GM21423 (cell line): ENCODE data around the gene DDC.

Experiments used
- ATAC-seq: cut with Tn5 transposase; IDR thresholded peaks from one replicate; pipeline ENCODE4 v1.9.1; 2021; ENCODE audit warnings: mild to moderate bottlenecking, moderate library complexity; ENCODE audit not compliant: unreplicated experiment

DDC gene

DNA sequence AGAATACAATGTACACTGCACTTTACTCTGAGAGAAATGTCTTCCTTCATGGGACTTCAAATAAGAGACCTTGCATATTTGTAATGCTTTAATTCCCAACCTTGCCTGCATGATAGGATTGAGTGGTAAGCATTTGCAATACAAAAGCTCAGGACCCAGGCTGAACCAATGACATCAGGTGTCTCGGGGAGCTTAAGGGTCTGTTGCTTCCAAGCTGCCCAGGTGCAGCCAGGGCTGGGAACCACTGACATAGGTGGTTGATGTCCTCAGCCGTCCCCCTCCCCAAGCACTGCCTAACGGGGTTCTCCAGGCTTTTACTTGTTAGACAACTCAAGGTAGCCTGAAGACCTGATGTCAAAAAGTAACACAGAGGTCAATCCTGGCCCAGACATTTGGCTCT is 144.2 kb downstream of the DDC start:
- no peak for ATAC-seq

DNA sequence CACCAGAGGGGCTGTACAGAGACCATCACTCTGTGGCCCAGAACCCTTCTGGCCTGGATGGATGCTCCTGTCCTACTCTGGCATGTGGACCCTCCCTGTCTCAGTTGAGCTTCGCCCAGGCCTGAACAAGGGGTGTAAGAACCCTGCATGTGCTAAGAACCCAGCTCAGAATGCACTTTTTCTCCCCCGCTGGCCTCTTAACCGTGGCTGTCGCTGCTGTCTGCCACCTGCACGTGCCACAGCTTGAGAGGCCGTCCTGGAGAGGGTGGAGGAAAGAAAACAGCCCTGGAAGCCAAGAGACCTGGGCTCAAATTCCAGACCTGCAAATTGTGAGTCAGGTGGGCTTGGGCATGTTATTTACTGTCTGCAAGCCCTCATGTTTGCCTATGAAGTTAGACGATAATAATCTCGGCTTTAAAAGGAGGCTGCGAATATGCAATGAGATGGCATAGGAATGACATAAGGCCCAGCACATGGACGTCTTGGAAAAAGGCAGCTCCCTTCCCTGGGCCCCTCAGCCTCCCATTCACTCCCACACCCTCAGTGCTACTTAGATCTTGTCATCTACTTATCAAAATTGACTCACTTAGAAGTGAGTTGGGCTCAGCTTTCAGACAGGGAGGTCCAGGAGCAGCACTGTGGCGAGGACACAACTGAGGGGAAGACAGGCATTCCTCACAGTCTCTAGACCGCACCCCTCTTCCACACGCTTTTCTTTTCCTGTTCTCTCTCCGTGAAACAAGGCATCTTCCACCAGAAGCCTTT is 146.5 kb downstream of the DDC start:
- ATAC-seq = no peak

DNA sequence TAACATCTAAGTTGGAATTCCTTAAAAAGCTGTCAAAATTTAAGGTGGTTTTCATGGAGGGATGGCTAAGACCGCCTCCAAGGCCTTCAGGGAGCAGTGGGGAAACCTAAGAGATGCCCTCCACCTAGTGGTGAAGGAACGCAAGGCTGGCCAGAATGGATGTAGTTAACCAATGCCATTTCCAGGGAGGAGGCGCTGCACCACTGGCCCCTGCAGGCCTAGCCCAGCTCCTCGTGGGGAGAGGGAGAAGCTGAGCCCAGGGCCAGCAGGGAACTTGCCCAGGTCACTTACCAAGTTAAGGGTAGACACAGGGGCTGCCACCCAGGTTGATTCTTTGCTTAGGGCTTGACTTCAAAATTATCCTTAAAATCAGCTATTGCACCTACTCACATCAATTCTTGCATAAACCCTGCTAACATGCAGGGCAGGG is 147.1 kb downstream of the DDC start:
- peak; percentile 84 for ATAC-seq

DNA sequence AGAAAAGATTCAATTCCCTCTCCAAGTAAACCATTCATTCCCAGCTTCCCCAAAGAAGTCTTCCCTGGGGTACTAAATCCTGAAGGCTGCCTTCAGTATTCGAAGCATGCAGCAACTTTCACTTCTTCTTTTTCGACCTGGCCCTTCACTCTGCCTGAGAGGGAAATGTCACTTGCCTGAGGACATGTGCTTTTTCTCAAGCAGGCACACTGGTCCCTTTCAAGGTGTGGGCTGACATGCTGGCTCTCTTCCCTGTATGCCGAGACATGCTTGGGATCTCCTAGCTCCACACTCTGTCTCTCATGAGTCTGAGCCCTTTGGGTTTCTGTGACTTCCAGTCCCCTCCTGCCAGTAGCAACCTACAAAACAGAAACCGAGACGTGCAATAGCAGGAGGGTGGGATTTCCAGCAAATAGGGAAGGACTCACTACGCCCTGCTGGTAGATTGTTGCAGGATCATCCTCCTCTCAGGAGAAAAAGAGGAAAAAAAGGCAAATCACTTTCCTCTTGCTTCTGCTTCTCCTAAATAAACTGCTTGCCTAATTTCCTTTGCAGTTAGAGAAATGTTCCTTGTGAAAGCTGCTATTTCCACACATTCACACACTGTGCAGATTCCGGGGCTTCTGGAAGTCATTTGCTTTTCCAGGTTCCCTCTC is 148.6 kb downstream of the DDC start:
- ATAC-seq = peak; percentile 79

DNA sequence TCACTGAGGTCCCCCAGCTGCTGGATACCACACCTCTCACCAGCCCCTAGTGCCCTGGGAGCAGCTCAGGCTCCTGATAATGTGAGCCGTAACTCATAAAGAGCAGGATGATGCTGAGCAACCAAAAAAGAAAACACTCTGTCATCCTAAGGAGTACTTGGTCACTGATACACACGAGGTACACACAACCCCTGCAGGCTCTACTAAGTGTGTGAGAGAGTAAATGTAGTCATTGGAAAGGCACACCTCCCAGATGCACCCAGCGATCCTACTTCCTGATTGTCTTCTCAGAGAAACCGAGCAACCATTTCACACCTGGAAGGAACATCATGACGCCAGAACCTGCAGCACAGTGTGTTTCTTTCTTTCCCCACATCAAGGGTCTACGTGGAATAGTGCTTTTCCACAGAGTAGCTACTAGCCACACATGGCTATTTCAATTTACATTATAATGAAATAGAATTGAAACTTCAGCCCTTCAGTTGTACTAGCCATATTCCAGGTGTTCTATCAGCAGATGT is 149.3 kb downstream of the DDC start:
- no peak for ATAC-seq

DNA sequence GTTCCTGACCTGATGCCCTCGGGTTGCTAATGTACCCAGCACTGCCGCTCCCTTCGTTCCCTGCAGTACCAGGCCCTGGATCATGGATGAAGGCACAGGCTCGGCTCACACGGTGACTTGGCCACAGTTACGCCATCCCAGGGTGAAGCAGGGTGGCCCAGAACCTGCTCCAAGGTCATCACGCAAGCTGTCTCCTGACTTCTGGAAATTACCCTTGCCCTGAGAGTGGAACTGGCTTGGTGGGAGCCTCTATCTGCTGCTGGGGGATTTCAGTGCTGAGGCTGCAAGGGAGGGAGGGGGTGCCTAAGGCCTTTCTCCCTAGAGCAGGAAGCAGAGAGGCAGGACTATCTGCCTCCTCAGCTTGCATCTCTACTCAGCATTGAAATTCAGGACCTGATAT is 151.6 kb downstream of the DDC start:
- no peak for ATAC-seq

DNA sequence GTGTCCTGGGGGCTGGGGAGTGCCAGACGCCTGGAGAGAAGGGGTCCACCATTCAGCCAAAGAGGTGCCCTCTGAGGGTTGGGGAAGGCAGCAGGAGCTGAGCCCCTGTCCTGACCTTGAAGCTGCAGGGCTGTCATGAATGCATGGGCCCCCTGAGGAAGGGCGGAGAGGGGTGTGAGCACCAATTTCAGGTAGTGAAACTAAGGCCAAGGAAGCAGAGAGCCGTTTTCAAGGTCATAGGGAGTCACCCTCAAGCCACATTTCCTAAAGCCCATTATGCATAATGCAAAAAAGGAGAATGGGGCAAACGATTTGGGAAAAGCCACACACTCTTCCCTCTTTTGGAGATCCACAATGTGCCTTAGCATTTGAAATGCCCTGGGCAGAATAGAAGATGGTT is 152.2 kb downstream of the DDC start:
- no peak for ATAC-seq

DNA sequence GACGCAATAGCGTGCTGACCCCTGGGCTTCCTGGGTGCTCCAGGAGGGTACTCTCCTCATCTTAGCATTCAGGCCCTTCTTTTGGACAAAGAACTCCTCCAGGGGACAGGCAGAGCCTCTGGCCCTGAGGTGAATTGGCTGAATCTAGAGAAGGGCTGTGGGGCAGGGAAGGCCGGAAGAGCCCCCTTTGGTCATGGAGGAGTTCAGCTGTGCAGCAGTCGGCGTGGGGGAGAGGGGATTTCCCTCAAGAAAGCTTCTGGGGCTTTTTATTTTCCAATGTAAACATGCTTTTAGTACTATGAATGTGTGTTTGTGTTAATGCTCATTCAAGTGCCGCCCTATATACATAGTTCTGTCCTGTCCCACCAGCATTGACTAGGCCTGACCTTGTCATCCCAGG is 153.9 kb downstream of the DDC start:
- ATAC-seq = no peak

DNA sequence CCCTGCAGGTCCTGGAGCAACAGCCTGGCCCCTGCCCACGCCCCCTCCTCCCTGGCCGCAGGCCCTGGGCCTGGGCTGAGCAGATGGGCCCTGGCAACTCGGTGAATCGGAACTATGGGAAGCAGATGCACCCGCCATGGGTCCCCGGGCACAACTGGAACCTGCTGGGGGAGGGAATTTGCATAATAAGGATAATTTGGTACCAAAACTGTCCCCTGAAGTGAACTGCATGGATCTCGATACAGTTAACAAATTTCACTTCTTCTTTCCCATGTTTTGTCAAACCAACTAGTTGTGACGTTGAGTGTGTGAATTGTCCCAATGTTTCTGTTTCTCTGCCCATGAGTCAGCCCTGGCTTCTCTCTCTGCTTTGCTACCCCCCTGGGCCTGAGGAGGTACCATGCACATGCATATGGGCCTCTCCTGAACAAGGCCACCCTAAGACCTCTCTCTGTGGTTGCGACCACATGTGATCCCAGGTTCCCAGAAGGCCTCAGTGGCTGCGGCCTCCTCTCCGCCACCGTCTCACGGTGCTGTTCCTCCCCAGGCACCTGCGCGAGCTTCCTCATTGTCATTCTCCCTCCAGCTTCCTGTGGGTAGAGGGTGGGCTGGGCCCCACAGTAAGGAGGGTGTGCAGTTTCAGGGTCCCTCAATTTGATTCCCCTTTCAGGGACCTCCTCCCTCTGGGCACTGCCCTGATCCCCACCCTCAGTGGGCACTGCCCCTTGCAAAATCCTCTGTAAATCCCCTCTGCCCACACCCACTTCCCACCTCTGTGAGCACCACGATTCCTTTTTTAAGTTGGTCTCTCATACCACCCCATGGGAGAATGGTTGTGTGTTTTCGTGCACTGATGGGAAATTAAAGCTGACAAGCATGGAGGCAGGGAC is 155.1 kb downstream of the DDC start:
- peak; percentile 59 for ATAC-seq
